ENCODE results near the gene SUDS3. TPM values are rescaled to one million over a fixed set of nuclear protein-coding genes. Genes with fewer than 3 reads are reported as not detected.
A peak's percentile ranks its signal among the peaks of the same experiment; 100 is the strongest.

The SUDS3 gene
- total RNA-seq, 1 donor from 2014 or later, result 26.1 TPM

GRCh38 chr12:118371321-118372282, 4.8 kb upstream of the SUDS3 start:
- Histone ChIP-seq H3K4me3 (ENCODE audit: low read length in 3 of 3) (peak overlapping the region; percentile 87 to 92 (median 88)), H3K4me1 (ENCODE audit: control insufficient read depth in 3 of 3, insufficient read depth in 3 of 3, low read length in 3 of 3) (peaks cover 18 to 33% (median 29%) of the 10 kb centered on the region in 3 donors), H3K27ac (ENCODE audit: low read depth, low read length) (peak overlapping the region; percentile 71), H3K27me3 (ENCODE audit: control insufficient read depth in 3 of 3, insufficient read depth in 3 of 3, low read length in 3 of 3) (no peaks in the 10 kb centered on the region), H3K9me3 (ENCODE audit: control insufficient read depth in 3 of 3, low read length in 3 of 3) (no peaks in the 10 kb centered on the region), H3K9ac (ENCODE audit: low read depth in 1 of 3, low read length in 3 of 3) (peak overlapping the region; percentile 81 to 87 (median 85)), H3K36me3 (ENCODE audit: control insufficient read depth in 3 of 3, insufficient read depth in 3 of 3, low read length in 3 of 3) (no peaks in the 10 kb centered on the region)

GRCh38 chr12:118372541-118373495, 3.5 kb upstream of the SUDS3 start, which contains the start of gene TAOK3:
Gene TAOK3 (minus strand): TSS chr12:118372907. CDS start chr12:118255567, 117,340 bp downstream.
- H3K4me1 ChIP-seq (ENCODE audit: control insufficient read depth in 3 of 3, insufficient read depth in 3 of 3, low read length in 3 of 3), result peaks cover 27 to 43% (median 37%) of the 10 kb centered on the region in 3 donors
- no peaks in the 10 kb centered on the region for H3K27me3 ChIP-seq (ENCODE audit: control insufficient read depth in 3 of 3, insufficient read depth in 3 of 3, low read length in 3 of 3)
- peak within 1 kb of the TSS; percentile 87 to 93 (median 92) for H3K4me3 ChIP-seq (ENCODE audit: low read length in 3 of 3)
- peak within 1 kb of the TSS; percentile 92 for H3K27ac ChIP-seq (ENCODE audit: low read depth, low read length)
- peak within 1 kb of the TSS; percentile 87 to 96 (median 87) for H3K9ac ChIP-seq (ENCODE audit: low read depth in 1 of 3, low read length in 3 of 3)
- no peaks in the 10 kb centered on the region for H3K9me3 ChIP-seq (ENCODE audit: control insufficient read depth in 3 of 3, low read length in 3 of 3)
- no peaks in the 10 kb centered on the region for H3K36me3 ChIP-seq (ENCODE audit: control insufficient read depth in 3 of 3, insufficient read depth in 3 of 3, low read length in 3 of 3)

GRCh38 chr12:118373616-118374015, 2.7 kb upstream of the SUDS3 start:
- Histone ChIP-seq H3K9me3 (ENCODE audit: control insufficient read depth in 3 of 3, low read length in 3 of 3) (no peaks in the 10 kb centered on the region), H3K9ac (ENCODE audit: low read depth in 1 of 3, low read length in 3 of 3) (peak overlapping the region; percentile 69 to 96 (median 82)), H3K27ac (ENCODE audit: low read depth, low read length) (peak overlapping the region; percentile 92), H3K4me1 (ENCODE audit: control insufficient read depth in 3 of 3, insufficient read depth in 3 of 3, low read length in 3 of 3) (peaks cover 27 to 47% (median 44%) of the 10 kb centered on the region in 3 donors), H3K4me3 (ENCODE audit: low read length in 3 of 3) (peak overlapping the region; percentile 66 to 93 (median 79)), H3K27me3 (ENCODE audit: control insufficient read depth in 3 of 3, insufficient read depth in 3 of 3, low read length in 3 of 3) (no peaks in the 10 kb centered on the region), H3K36me3 (ENCODE audit: control insufficient read depth in 3 of 3, insufficient read depth in 3 of 3, low read length in 3 of 3) (no peaks in the 10 kb centered on the region)

GRCh38 chr12:118374126-118374725, 2.1 kb upstream of the SUDS3 start:
- H3K27me3 ChIP-seq (ENCODE audit: control insufficient read depth in 3 of 3, insufficient read depth in 3 of 3, low read length in 3 of 3), result no peaks in the 10 kb centered on the region
- peak overlapping the region; percentile 92 for H3K27ac ChIP-seq (ENCODE audit: low read depth, low read length)
- peaks cover 27 to 47% (median 44%) of the 10 kb centered on the region in 3 donors for H3K4me1 ChIP-seq (ENCODE audit: control insufficient read depth in 3 of 3, insufficient read depth in 3 of 3, low read length in 3 of 3)
- H3K9ac ChIP-seq (ENCODE audit: low read depth in 1 of 3, low read length in 3 of 3), result peak overlapping the region; percentile 36 to 82 (median 81)
- H3K36me3 ChIP-seq (ENCODE audit: control insufficient read depth in 3 of 3, insufficient read depth in 3 of 3, low read length in 3 of 3), result no peaks in the 10 kb centered on the region
- H3K9me3 ChIP-seq (ENCODE audit: control insufficient read depth in 3 of 3, low read length in 3 of 3), result no peaks in the 10 kb centered on the region
- H3K4me3 ChIP-seq (ENCODE audit: low read length in 3 of 3), result peak overlapping the region in 2 of 3 donors; percentile 14 to 93

GRCh38 chr12:118374909-118375308, 1.4 kb upstream of the SUDS3 start:
- Histone ChIP-seq H3K9me3 (ENCODE audit: control insufficient read depth in 3 of 3, low read length in 3 of 3) (no peaks in the 10 kb centered on the region), H3K36me3 (ENCODE audit: control insufficient read depth in 3 of 3, insufficient read depth in 3 of 3, low read length in 3 of 3) (peaks cover 5 to 6% (median 6%) of the 10 kb centered on the region in 3 donors), H3K4me1 (ENCODE audit: control insufficient read depth in 3 of 3, insufficient read depth in 3 of 3, low read length in 3 of 3) (peaks cover 27 to 47% (median 44%) of the 10 kb centered on the region in 3 donors), H3K9ac (ENCODE audit: low read depth in 1 of 3, low read length in 3 of 3) (peak overlapping the region; percentile 25 to 81 (median 36)), H3K27me3 (ENCODE audit: control insufficient read depth in 3 of 3, insufficient read depth in 3 of 3, low read length in 3 of 3) (no peaks in the 10 kb centered on the region), H3K4me3 (ENCODE audit: low read length in 3 of 3) (peak overlapping the region; percentile 7 to 93 (median 8)), H3K27ac (ENCODE audit: low read depth, low read length) (peak overlapping the region; percentile 92)

GRCh38 chr12:118375348-118375747, 1.0 kb upstream of the SUDS3 start:
- H3K9ac ChIP-seq (ENCODE audit: low read depth in 1 of 3, low read length in 3 of 3), result peak overlapping the region; percentile 25 to 81 (median 36)

GRCh38 chr12:118377021-118377883, 897 bp downstream of the SUDS3 start:
- Histone ChIP-seq H3K9ac (ENCODE audit: low read depth in 1 of 3, low read length in 3 of 3) (peak overlapping the region; percentile 55 to 90 (median 84)), H3K4me1 (ENCODE audit: control insufficient read depth in 3 of 3, insufficient read depth in 3 of 3, low read length in 3 of 3) (peaks cover 27 to 38% (median 32%) of the 10 kb centered on the region in 3 donors), H3K36me3 (ENCODE audit: control insufficient read depth in 3 of 3, insufficient read depth in 3 of 3, low read length in 3 of 3) (peaks cover 10 to 20% (median 18%) of the 10 kb centered on the region in 3 donors), H3K4me3 (ENCODE audit: low read length in 3 of 3) (peak overlapping the region; percentile 67 to 93 (median 90)), H3K27me3 (ENCODE audit: control insufficient read depth in 3 of 3, insufficient read depth in 3 of 3, low read length in 3 of 3) (no peaks in the 10 kb centered on the region), H3K9me3 (ENCODE audit: control insufficient read depth in 3 of 3, low read length in 3 of 3) (no peaks in the 10 kb centered on the region), H3K27ac (ENCODE audit: low read depth, low read length) (peak overlapping the region; percentile 92)

More at GRCh38 chr12:118375348-118375747, 1.0 kb upstream of the SUDS3 start:
- Histone ChIP-seq H3K9me3 (ENCODE audit: control insufficient read depth in 3 of 3, low read length in 3 of 3) (no peaks in the 10 kb centered on the region), H3K4me1 (ENCODE audit: control insufficient read depth in 3 of 3, insufficient read depth in 3 of 3, low read length in 3 of 3) (peaks cover 27 to 47% (median 42%) of the 10 kb centered on the region in 3 donors), H3K27me3 (ENCODE audit: control insufficient read depth in 3 of 3, insufficient read depth in 3 of 3, low read length in 3 of 3) (no peaks in the 10 kb centered on the region), H3K36me3 (ENCODE audit: control insufficient read depth in 3 of 3, insufficient read depth in 3 of 3, low read length in 3 of 3) (peaks cover 8 to 10% (median 9%) of the 10 kb centered on the region in 3 donors), H3K27ac (ENCODE audit: low read depth, low read length) (peak overlapping the region; percentile 92), H3K4me3 (ENCODE audit: low read length in 3 of 3) (peak overlapping the region; percentile 7 to 93 (median 8))

GRCh38 chr12:118377884-118378470, 1.6 kb downstream of the SUDS3 start:
- peaks cover 27 to 38% (median 32%) of the 10 kb centered on the region in 3 donors for H3K4me1 ChIP-seq (ENCODE audit: control insufficient read depth in 3 of 3, insufficient read depth in 3 of 3, low read length in 3 of 3)
- no peaks in the 10 kb centered on the region for H3K27me3 ChIP-seq (ENCODE audit: control insufficient read depth in 3 of 3, insufficient read depth in 3 of 3, low read length in 3 of 3)
- no peaks in the 10 kb centered on the region for H3K9me3 ChIP-seq (ENCODE audit: control insufficient read depth in 3 of 3, low read length in 3 of 3)
- peak overlapping the region; percentile 67 to 93 (median 90) for H3K4me3 ChIP-seq (ENCODE audit: low read length in 3 of 3)
- H3K36me3 ChIP-seq (ENCODE audit: control insufficient read depth in 3 of 3, insufficient read depth in 3 of 3, low read length in 3 of 3), result peaks cover 10 to 21% (median 19%) of the 10 kb centered on the region in 3 donors
- H3K27ac ChIP-seq (ENCODE audit: low read depth, low read length), result peak overlapping the region; percentile 92
- H3K9ac ChIP-seq (ENCODE audit: low read depth in 1 of 3, low read length in 3 of 3), result peak overlapping the region in 2 of 3 donors; percentile 55 to 84

Measured in skeletal muscle tissue (tissue), 4 donors.